ENCODE measurements around the gene TBC1D5. TPM values are rescaled to one million over a fixed set of nuclear protein-coding genes. Genes with fewer than 3 reads are reported as not detected.

Gene TBC1D5
- total and polyA plus RNA-seq, 2 of the 4 experiments (the other 2 are of a cell fraction): 16.4 to 57.0 TPM

DNA sequence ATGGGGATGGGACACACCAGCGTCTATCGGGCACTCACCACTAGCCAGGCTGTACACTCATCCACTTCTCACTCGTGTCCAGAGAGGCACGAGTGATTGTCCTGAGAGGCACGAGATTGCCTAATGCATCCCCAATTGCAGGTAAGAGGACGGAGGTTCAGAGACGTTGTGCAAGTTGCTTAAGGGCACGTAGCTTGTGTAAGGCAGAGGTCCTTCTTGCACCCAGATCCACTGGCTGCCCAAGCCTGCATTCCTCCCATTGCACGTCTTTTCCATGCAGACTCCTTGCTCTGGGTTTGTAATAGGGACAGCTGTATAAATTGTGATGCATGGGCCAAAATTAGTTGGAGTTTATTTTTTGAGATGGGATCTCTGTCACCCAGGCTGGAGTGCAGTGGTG lies 593.4 kb downstream of the TBC1D5 start (continued):
- TF ChIP-seq, protein P1, sequence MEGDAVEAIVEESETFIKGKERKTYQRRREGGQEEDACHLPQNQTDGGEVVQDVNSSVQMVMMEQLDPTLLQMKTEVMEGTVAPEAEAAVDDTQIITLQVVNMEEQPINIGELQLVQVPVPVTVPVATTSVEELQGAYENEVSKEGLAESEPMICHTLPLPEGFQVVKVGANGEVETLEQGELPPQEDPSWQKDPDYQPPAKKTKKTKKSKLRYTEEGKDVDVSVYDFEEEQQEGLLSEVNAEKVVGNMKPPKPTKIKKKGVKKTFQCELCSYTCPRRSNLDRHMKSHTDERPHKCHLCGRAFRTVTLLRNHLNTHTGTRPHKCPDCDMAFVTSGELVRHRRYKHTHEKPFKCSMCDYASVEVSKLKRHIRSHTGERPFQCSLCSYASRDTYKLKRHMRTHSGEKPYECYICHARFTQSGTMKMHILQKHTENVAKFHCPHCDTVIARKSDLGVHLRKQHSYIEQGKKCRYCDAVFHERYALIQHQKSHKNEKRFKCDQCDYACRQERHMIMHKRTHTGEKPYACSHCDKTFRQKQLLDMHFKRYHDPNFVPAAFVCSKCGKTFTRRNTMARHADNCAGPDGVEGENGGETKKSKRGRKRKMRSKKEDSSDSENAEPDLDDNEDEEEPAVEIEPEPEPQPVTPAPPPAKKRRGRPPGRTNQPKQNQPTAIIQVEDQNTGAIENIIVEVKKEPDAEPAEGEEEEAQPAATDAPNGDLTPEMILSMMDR (conservative IDR thresholded peaks at IDR 0.05; ENCODE audit: low read depth, low read length): no peak

DNA sequence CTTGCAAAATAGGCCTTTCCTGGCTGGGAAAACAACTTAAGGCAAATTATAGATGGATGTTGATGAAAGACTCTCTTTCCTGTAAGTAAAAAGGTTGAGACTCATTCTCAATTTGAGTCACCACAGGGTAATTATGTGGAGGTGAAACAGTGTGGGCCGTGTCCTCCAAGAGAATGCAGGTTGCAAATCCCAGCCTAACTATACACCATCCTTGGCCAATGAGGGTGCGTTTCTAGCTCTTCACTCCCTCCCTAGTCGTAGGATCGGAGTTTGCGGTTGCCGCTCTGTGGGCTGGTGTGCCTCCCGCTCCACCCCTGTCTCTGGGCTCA lies 597.8 kb downstream of the TBC1D5 start:
- Histone ChIP-seq H3K4me3 (ENCODE audit: insufficient read depth, low read depth, low read length) (no peak overlapping the region), H4K8ac (ENCODE audit: low read depth in 2 of 2, low read length in 2 of 2) (no peak overlapping the region), H3K9me1 (ENCODE audit: insufficient read depth, low read length) (no peaks in the 10 kb centered on the region), H3K4ac (ENCODE audit: low read depth, low read length) (no peak overlapping the region), H2BK20ac (ENCODE audit: low read depth, low read length) (no peak overlapping the region), H3K9ac (ENCODE audit: low read depth, low read length) (no peak overlapping the region), H4K5ac (ENCODE audit: low read depth, low read length) (no peak overlapping the region), H3K56ac (ENCODE audit: extremely low read depth, insufficient read depth, low read length) (no peak overlapping the region), H2AK5ac (ENCODE audit: low read depth, low read length) (no peak overlapping the region), H2BK120ac (ENCODE audit: low read depth, low read length) (no peak overlapping the region), H4K20me1 (ENCODE audit: insufficient read depth, low read length) (no peaks in the 10 kb centered on the region), H3K18ac (ENCODE audit: low read depth, low read length) (no peak overlapping the region), H3K4me1 (ENCODE audit: control insufficient read depth, insufficient read depth, low read length) (no peaks in the 10 kb centered on the region), H3K27me3 (ENCODE audit: control insufficient read depth, insufficient read depth, low read length) (peaks cover 4% of the 10 kb centered on the region), H3K27ac (ENCODE audit: insufficient read depth, low read length) (no peak overlapping the region), H2AFZ (replicated peaks; ENCODE audit: low read length, poor library complexity) (no peak overlapping the region), H3K14ac (replicated peaks; ENCODE audit: low read depth, low read length) (no peak overlapping the region), H3K23ac (ENCODE audit: low read depth, low read length) (no peak overlapping the region), H3K36me3 (ENCODE audit: control insufficient read depth, insufficient read depth, low read length) (no peaks in the 10 kb centered on the region), H2AK9ac (replicated peaks; ENCODE audit: low read depth, low read length, poor library complexity) (no peak overlapping the region), H2BK15ac (ENCODE audit: low read depth, low read length) (no peak overlapping the region), H3K4me2 (ENCODE audit: low read depth, low read length) (no peak overlapping the region), H4K91ac (ENCODE audit: insufficient read depth, low read depth, low read length) (no peak overlapping the region), H3K9me3 (ENCODE audit: control insufficient read depth, insufficient read depth, low read length) (no peaks in the 10 kb centered on the region), H2BK5ac (ENCODE audit: low read depth, low read length, poor library complexity, severe bottlenecking) (no peak overlapping the region), H3K79me1 (ENCODE audit: low read depth in 1 of 2, low read length in 2 of 2) (no peaks in the 10 kb centered on the region)
- DNase-seq (no peak), ATAC-seq (ENCODE audit: low read depth) (no peak)
- dilution Hi-C loops (cut with HindIII; ENCODE audit: low sequenced_read_pairs, unreplicated experiment) (no loop called here), intact Hi-C loops (cut with micrococcal nuclease) (no loop called here), in situ Hi-C loops (cut with MboI; ENCODE audit: low sequenced_read_pairs) (no loop called here)
- BruUV-seq (replicated peaks): no TSS peak
- WGBS, 2 experiments (ENCODE audit: extremely low coverage in 2 of 2, insufficient read length in 1 of 2): no CpG with 5 or more reads among the region's 7 CpGs
- TF ChIP-seq, protein P1 (conservative IDR thresholded peaks at IDR 0.05; ENCODE audit: low read depth, low read length): no peak
- no peak for TF ChIP-seq RCOR1 (IDR thresholded peaks at IDR 0.05; ENCODE audit: insufficient replicate concordance, low read length)
- TF ChIP-seq MXI1 (IDR thresholded peaks at IDR 0.05; ENCODE audit: borderline replicate concordance, low read depth, low read length): no peak
- no peak for TF ChIP-seq CHD1 (IDR thresholded peaks at IDR 0.05; ENCODE audit: low read depth, low read length)
- no peak for TF ChIP-seq POLR2A (IDR thresholded peaks at IDR 0.05; ENCODE audit: low read depth, low read length)
- no peak for TF ChIP-seq RFX5 (IDR thresholded peaks at IDR 0.05; ENCODE audit: low read depth, low read length)
- CTCF ChIA-PET: no interaction called here
- POLR2A ChIA-PET (ENCODE audit: unreplicated experiment): no interaction called here

Measured in IMR-90 (cell line).